Measurements from ENCODE around the gene EPB41L4B. TPM values are rescaled to one million over a fixed set of nuclear protein-coding genes. Genes with fewer than 3 reads are reported as not detected.

Gene EPB41L4B
- total RNA-seq, 1 experiment from 2014 or later = 8.1 TPM

- no peak overlapping the region for H3K9ac ChIP-seq (ENCODE audit: low read length)
- H4K20me1 ChIP-seq (ENCODE audit: insufficient read depth) = no peaks in the 10 kb centered on the region
- H3K79me2 ChIP-seq (ENCODE audit: insufficient read depth, low read length) = no peaks in the 10 kb centered on the region
- H3K36me3 ChIP-seq (ENCODE audit: control insufficient read depth in 1 of 2, insufficient read depth in 2 of 2, low read length in 2 of 2) = no peaks in the 10 kb centered on the region
- H3K9me3 ChIP-seq (ENCODE audit: control insufficient read depth in 1 of 2, insufficient read depth in 1 of 2, low read depth in 1 of 2, low read length in 2 of 2) = peaks cover 0 to 4% of the 10 kb centered on the region in 2 experiments; a peak in 1 of 4 replicates
- no TSS peak for BruUV-seq (replicated peaks)
- H3K4me3 ChIP-seq (replicated peaks in 1 of 2; ENCODE audit: low read depth in 1 of 2, low read length in 2 of 2) = no peak overlapping the region
- no peak for DNase-seq (ENCODE audit: low read depth, low spot score)
- H3K4me1 ChIP-seq (ENCODE audit: control insufficient read depth in 1 of 2, insufficient read depth in 2 of 2, low read length in 2 of 2) = no peaks in the 10 kb centered on the region
- H3K27ac ChIP-seq (ENCODE audit: low read depth, low read length) = no peak overlapping the region
- 0 out of 2 replicates have a peak, but pooled peaks cover 3% of the 10 kb centered on the region for H3K27me3 ChIP-seq (ENCODE audit: insufficient read depth, low read length)
- ATAC-seq = no peak
- CTCF ChIA-PET = no interaction called here
- TF ChIP-seq TCF7L2 (IDR thresholded peaks at IDR 0.05; ENCODE audit: borderline replicate concordance, extremely low read depth, insufficient read depth, insufficient read length) = no peak
- 0 out of 2 replicates have a peak, but pooled peaks have one; percentile 14 for TF ChIP-seq CEBPB (IDR thresholded peaks at IDR 0.05; ENCODE audit: low read depth)
- no peak for TF ChIP-seq EGR1 (IDR thresholded peaks at IDR 0.05; ENCODE audit: low read depth)
- peak; percentile 10; the same call in 1 of the 2 replicates for TF ChIP-seq FOSL1 (IDR thresholded peaks at IDR 0.05; ENCODE audit: low read depth)
- H3K9me2 ChIP-seq (ENCODE audit: insufficient read depth) = no peaks in the 10 kb centered on the region
- POLR2A ChIA-PET = no interaction called here
- RAD21 ChIA-PET (ENCODE audit: low non-redundant PET in 1 of 2, low total read pairs in 2 of 2, uncharacterized antibody in 2 of 2, unreplicated experiment in 2 of 2) = no interaction called here
- no peak overlapping the region for H2AFZ ChIP-seq (ENCODE audit: low read depth, low read length, poor library complexity, severe bottlenecking)
- no peak overlapping the region for H3K4me2 ChIP-seq (ENCODE audit: low read length)
- intact Hi-C loops (cut with micrococcal nuclease) = no loop called here
Observed at GRCh38 chr9:109168170-109168569, 152.7 kb downstream of the EPB41L4B start.

DNA sequence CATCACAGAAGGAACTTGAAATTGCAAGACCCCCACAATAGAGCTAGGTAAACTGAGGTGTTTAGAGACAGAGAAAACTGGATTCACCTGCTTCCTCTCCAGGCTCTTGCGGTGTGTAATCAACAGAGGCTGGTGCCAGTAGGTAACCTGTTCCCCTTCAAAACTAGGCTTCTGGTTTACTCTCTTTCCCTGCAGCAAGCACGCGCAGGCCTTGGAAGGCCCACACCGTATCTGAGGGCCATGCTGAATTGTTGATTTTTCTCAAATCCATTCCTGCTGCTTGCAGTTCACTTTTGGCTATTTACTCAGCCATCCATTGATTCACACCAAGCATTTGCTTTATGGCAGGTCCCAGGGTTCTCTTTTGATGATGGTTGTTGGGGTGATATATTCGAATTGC is 153.1 kb downstream of the EPB41L4B start:
- Histone ChIP-seq H3K79me2 (ENCODE audit: insufficient read depth, low read length) (no peaks in the 10 kb centered on the region), H2AFZ (ENCODE audit: low read depth, low read length, poor library complexity, severe bottlenecking) (no peak overlapping the region), H3K9me2 (ENCODE audit: insufficient read depth) (no peaks in the 10 kb centered on the region), H3K4me3 (replicated peaks in 1 of 2; ENCODE audit: low read depth in 1 of 2, low read length in 2 of 2) (no peak overlapping the region), H4K20me1 (ENCODE audit: insufficient read depth) (no peaks in the 10 kb centered on the region), H3K9me3 (ENCODE audit: control insufficient read depth in 1 of 2, insufficient read depth in 1 of 2, low read depth in 1 of 2, low read length in 2 of 2) (peaks cover 0 to 4% of the 10 kb centered on the region in 2 experiments; a peak in 1 of 4 replicates), H3K36me3 (ENCODE audit: control insufficient read depth in 1 of 2, insufficient read depth in 2 of 2, low read length in 2 of 2) (no peaks in the 10 kb centered on the region), H3K27ac (ENCODE audit: low read depth, low read length) (no peak overlapping the region), H3K9ac (ENCODE audit: low read length) (no peak overlapping the region), H3K4me1 (ENCODE audit: control insufficient read depth in 1 of 2, insufficient read depth in 2 of 2, low read length in 2 of 2) (no peaks in the 10 kb centered on the region), H3K27me3 (ENCODE audit: insufficient read depth, low read length) (0 out of 2 replicates have a peak, but pooled peaks cover 3% of the 10 kb centered on the region), H3K4me2 (ENCODE audit: low read length) (no peak overlapping the region)
- ChIA-PET CTCF (no interaction called here), RAD21 (ENCODE audit: low non-redundant PET in 1 of 2, low total read pairs in 2 of 2, uncharacterized antibody in 2 of 2, unreplicated experiment in 2 of 2) (no interaction called here), POLR2A (no interaction called here)
- TF ChIP-seq RAD21 (IDR thresholded peaks at IDR 0.05; ENCODE audit: low read depth) = no peak
- no peak for TF ChIP-seq POLR2AphosphoS5 (IDR thresholded peaks at IDR 0.05; ENCODE audit: low read depth, low read length)
- no peak for TF ChIP-seq FOSL1 (IDR thresholded peaks at IDR 0.05; ENCODE audit: low read depth)
- TF ChIP-seq EGR1 (IDR thresholded peaks at IDR 0.05; ENCODE audit: low read depth) = no peak
- no peak for TF ChIP-seq ZBTB33 (IDR thresholded peaks at IDR 0.05; ENCODE audit: extremely low read depth, insufficient replicate concordance, low read length)
- no peak for TF ChIP-seq EZH2phosphoT487 (IDR thresholded peaks at IDR 0.05; ENCODE audit: borderline replicate concordance)
- no peak for TF ChIP-seq MAX (IDR thresholded peaks at IDR 0.05)
- TF ChIP-seq SIN3A (IDR thresholded peaks at IDR 0.05; ENCODE audit: low read depth) = no peak
- TF ChIP-seq YY1 (IDR thresholded peaks at IDR 0.05; ENCODE audit: extremely low read depth, insufficient replicate concordance, low read depth, low read length) = no peak
- no peak for TF ChIP-seq SRF (IDR thresholded peaks at IDR 0.05; ENCODE audit: low read depth)
- TF ChIP-seq, protein P1, sequence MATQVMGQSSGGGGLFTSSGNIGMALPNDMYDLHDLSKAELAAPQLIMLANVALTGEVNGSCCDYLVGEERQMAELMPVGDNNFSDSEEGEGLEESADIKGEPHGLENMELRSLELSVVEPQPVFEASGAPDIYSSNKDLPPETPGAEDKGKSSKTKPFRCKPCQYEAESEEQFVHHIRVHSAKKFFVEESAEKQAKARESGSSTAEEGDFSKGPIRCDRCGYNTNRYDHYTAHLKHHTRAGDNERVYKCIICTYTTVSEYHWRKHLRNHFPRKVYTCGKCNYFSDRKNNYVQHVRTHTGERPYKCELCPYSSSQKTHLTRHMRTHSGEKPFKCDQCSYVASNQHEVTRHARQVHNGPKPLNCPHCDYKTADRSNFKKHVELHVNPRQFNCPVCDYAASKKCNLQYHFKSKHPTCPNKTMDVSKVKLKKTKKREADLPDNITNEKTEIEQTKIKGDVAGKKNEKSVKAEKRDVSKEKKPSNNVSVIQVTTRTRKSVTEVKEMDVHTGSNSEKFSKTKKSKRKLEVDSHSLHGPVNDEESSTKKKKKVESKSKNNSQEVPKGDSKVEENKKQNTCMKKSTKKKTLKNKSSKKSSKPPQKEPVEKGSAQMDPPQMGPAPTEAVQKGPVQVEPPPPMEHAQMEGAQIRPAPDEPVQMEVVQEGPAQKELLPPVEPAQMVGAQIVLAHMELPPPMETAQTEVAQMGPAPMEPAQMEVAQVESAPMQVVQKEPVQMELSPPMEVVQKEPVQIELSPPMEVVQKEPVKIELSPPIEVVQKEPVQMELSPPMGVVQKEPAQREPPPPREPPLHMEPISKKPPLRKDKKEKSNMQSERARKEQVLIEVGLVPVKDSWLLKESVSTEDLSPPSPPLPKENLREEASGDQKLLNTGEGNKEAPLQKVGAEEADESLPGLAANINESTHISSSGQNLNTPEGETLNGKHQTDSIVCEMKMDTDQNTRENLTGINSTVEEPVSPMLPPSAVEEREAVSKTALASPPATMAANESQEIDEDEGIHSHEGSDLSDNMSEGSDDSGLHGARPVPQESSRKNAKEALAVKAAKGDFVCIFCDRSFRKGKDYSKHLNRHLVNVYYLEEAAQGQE (IDR thresholded peaks at IDR 0.05; ENCODE audit: low read depth) = no peak
- intact Hi-C loops (cut with micrococcal nuclease) = no loop called here
- no TSS peak for BruUV-seq (replicated peaks)
- ATAC-seq = no peak
- no peak for DNase-seq (ENCODE audit: low read depth, low spot score)
